Measurements from ENCODE around the gene NBEA. TPM values are rescaled to one million over a fixed set of nuclear protein-coding genes. Genes with fewer than 3 reads are reported as not detected.

Gene NBEA
- total RNA-seq, 1 donor from 2014 or later: 0.27 TPM

GRCh38 chr13:35557475-35557874, 615.4 kb downstream of the NBEA start:
- intact Hi-C loops (cut with micrococcal nuclease): no loop called here

DNA sequence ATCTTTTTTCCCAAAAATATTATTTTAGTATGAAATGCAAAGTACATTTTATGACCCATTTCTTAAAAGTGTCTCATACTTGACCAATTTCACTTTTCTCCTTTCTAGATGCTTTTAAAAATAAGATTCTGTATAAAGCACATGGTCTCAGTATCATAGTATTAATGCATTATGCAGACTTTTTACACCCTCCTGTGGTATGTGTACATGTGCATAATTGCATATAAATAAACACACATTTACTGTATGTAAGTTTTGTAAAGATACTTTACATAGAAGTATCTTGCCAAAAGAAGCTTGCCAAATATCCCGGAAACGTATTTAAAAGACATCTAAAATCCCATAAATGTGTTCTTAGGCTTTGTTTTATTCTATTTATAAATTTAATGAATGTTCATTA, 619.5 kb downstream of the NBEA start:
- intact Hi-C loops (cut with micrococcal nuclease): no loop called here

DNA sequence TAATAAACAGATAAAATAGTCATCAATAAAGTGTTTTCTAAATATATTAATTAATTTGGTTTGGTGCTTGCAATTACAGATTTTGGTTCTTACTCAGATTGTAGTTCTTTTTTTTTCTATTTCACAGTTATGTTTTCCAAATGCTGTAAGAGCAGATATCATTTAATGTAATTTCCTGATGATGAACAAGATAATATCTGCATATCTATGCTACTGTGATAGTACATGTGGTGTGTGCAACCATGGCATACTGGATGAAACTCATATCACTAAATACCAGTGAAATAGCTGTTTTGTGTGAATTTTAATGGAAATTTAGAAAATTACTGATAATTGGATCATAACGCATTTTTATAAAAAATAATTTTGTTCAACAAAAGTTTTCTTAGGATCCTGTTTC, 623.2 kb downstream of the NBEA start:
- intact Hi-C loops (cut with micrococcal nuclease): no loop called here

DNA sequence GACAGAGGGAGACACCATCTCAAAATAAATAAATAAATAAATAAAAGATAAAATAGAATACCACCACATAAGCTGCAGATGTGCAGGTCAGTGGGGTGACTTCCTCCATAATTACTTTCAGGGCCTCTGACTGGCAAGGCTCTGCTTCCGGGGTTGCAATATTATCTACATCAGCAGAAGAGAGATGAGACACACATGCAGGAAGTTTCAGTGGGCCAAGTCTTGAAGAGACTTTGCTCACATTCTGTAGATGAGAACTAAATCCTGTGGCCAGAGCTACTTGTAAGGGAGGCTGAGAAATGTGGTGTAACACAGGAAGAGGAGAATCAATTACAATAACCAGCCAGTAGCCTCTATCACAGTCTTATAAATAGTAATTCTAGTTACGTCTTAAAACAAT, 624.3 kb downstream of the NBEA start:
- intact Hi-C loops (cut with micrococcal nuclease): no loop called here

DNA sequence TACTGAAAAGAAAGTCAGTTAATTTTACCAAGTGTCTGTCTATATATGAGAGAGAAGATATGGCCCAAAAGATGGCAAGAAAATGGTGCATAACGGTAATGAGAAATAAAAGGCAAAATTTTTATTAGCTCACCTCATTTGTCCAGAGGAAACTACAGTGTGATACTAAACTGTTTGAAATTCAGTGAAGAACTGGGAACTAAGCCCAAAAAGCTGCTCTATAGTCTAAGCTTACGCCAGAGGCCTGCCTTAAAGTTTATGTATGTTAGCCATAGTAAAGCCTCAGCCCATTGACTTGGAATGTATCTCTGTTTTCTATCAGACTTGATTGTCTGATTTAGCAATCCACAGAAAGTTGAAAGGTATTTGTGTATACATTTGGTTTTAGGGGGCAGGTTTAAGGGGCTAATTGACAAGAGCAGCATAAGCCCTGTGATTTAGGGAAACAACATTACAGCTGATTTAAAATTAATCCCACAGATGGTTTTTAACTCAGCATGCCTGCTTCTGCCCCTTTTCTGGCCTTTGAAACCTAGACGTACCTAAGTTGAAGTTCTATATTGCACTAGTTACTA, 625.4 kb downstream of the NBEA start:
- intact Hi-C loops (cut with micrococcal nuclease): no loop called here

DNA sequence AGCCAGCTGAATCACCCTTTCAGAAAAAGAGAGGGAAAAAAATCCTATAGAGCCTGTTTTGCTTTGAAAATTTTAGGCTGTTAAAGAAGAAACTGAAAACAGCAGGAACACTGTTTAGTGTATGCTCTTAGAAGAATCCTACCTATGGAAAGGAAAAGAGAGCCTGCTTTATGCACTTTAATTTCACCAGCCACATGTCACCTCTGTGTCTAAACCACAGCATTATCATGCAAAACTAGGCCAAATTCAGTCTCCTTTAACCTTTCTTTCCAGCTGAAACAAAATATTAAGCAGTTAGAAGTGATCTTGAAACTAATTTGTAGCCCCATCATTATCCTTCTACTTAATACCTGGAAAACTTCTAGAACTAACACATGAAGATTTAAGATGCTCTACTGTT, 631.6 kb downstream of the NBEA start:
- intact Hi-C loops (cut with micrococcal nuclease): no loop called here

DNA sequence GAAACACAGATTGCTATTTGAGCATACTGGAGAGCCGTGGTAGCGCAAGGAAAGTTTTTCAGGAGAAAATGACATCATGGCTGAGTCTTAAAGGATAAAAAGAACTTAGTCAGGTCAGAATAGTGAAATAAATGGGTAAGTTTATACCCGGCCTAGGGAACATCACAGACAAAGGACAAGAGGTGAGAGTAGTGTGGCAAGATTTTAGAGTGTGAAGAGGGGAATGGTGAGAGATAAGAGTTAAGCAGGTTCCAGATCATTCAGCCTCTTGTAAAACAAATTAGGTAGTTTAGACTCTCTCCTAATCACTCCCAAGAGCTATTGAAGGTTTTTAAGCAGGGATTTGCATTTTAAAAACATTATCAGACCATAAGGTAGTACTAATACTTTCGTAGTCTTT, 650.4 kb downstream of the NBEA start:
- intact Hi-C loops (cut with micrococcal nuclease): no loop called here

DNA sequence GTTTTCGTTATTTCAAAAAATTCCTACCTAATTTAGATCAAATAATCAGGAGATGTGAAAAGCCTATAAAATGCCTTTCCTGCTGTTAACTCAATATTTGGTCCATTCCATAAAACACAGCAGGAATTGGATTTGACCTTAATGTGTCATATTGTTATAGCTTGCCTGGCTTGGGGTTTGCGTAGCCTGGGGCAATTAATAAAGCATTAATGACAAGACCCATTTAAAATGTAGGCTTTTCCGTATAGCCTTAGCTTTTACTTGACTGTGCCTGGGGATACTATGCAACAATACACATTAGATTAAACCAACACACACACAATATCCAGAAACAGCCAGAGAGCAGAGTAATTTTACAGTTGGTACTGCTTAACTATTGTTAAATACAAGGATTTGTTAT, 651.6 kb downstream of the NBEA start:
- intact Hi-C loops (cut with micrococcal nuclease): no loop called here

DNA sequence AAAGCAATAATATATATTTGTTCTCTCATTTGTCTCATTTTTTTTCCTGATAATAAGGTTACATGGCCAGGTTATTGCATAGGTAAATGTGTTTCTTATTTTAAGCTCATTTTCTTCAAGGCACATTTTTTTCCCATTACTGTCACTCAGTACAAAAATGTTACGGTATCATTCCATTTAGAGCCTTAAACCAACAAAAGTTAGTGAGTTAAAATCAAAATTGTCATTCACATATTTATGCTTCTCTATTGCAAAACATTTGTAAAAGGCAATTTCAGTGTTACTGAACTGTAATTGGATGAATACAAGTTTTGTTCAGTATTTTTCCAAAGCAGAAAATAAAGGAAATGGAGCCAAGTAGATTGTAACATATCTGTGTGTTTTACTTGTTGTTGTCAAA, 652.0 kb downstream of the NBEA start:
- intact Hi-C loops (cut with micrococcal nuclease): no loop called here

- intact Hi-C loops (cut with micrococcal nuclease): no loop called here
Observed at GRCh38 chr13:35595181-35595580, 653.1 kb downstream of the NBEA start.

GRCh38 chr13:35596321-35597030, 654.4 kb downstream of the NBEA start:
- intact Hi-C loops (cut with micrococcal nuclease): no loop called here

DNA sequence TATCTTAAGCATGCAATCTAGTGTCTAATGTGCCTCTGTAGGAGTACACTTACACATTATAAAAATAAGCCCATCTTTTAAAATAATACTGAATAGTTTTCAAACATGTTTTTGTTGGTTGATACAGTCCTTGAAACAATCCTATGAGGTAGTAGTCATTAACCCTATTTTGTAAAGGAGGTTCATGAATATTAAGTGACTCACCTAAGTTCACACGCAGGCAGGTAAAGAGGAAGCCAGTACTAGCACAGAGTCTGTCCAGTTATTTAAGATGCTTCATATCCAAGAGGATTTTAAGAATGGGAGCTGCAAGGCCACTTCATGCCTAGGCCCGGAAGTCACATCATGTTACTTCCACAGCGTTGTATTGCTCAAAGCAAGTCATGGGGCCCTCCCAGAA, 655.4 kb downstream of the NBEA start:
- intact Hi-C loops (cut with micrococcal nuclease): no loop called here

GRCh38 chr13:35598233-35598632, 656.2 kb downstream of the NBEA start:
- intact Hi-C loops (cut with micrococcal nuclease): no loop called here

GRCh38 chr13:35598790-35599369, 656.8 kb downstream of the NBEA start:
- intact Hi-C loops (cut with micrococcal nuclease): no loop called here

GRCh38 chr13:35599384-35599783, 657.3 kb downstream of the NBEA start:
- intact Hi-C loops (cut with micrococcal nuclease): no loop called here

DNA sequence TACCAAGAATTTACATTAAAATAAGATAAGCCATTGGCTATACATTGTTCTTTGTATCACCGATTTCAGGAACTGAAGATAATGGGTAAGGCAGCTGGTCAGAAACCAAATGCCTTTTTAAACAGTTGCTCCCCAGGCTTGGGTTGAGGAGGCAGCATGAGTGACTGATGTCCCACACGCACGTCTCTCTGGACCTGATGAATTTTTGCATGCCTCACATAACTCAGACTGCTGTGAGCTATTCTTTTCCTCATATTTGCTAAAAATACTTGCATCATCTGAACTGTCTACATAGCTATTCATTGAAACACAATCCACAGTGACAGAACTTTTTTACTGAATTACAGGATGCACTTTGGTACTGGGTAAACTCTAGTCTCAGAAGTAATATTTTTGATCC, 658.1 kb downstream of the NBEA start:
- intact Hi-C loops (cut with micrococcal nuclease): no loop called here

DNA sequence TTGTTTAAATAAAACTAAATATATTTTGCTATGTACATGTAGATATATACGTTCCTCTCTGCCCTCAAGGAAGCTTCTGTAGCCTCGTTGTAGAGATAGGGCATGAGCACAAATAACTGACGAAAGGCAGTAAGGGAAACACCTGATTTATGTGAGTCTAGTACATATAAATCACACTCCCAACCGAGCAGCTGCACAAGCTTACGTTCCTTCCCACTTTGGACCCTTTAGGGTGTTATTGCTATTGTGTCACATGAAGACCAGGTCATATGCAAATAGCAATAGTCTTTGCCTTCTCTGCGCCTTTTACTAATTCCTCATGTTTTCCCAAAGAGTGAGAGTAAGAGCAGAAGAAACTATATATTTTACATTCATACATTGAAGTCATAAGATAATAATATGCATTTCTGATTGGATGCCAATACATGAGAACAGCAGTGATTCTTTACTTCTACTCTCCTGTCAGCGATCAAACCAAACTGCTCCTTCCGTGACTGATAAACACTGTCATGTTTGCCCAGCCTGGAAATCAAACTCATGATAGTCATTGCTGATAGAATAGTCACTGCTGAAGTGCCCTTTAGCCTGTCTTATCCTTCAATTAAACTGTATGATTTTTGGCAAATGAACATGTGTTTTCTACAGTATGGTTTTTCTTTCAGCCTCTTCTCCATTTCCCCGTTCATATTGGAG, 661.7 kb downstream of the NBEA start:
- intact Hi-C loops (cut with micrococcal nuclease): no loop called here

- intact Hi-C loops (cut with micrococcal nuclease): no loop called here
Observed at GRCh38 chr13:35614666-35615065, 672.6 kb downstream of the NBEA start.

DNA sequence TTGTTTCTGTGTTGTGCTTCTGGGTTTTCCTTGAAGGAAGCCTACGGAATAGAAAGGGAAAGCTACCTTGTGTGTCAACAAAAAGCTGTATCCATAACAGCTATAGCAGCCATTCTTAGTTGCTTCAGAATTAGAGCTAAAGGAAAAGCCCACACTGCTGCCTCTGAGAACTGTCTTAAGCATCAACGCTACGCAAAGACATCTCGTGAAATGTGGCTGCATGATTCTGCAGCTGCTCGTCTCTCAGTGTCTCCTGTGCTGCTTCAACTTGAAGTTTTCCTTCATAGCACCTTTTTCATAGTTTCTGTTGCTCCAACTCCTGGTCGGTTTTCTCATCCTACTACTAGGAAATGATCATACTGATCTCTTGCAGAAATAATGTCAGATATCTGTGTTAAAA, 675.4 kb downstream of the NBEA start:
- intact Hi-C loops (cut with micrococcal nuclease): no loop called here

GRCh38 chr13:35618565-35619083, 676.6 kb downstream of the NBEA start:
- intact Hi-C loops (cut with micrococcal nuclease): no loop called here

DNA sequence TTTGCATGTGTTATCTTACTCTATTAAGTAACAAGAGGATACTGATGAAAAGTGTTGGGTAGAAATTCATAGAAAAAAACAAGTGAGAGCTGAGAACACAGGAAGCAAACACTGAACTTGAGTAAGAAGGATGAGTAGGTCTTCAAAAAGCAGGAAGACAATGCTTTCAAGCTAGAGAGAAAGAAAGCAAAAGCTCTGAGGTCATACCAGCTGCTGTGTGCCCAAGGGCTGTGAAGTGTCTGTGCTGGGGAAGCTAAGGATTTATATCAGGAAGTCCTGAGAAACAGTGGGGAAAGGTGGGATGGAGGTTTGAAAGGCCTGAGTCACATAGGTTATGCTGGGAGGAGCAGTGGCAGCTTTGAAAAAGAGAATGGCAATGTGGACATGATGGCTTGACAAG, 679.9 kb downstream of the NBEA start:
- intact Hi-C loops (cut with micrococcal nuclease): no loop called here

DNA sequence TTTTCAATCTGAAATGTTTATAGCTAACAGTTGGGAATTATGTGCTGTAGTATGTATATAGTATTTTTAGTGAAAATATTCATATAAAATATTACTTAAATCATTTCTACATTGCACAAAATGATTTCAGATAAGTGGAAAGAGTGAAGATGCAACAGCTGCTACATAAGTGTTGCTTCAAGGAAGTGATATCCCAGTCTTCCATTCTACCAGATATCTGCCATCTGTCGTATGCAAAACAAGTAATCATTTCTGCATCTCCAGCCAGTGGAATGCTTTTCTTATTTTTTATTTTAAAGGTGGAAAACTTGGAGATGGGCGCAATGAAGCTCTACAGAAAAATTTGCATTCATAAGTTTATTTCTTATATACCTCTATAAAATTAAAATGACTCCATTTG, 687.0 kb downstream of the NBEA start:
- intact Hi-C loops (cut with micrococcal nuclease): no loop called here

Data from T-helper 2 cell treated with Interferon-gamma antibody and Interleukin-4, amounts not matched to agents 100 ng/mL and 5 ng/mL, for 36 hours (primary cell).